ENCODE measurements around the gene FAM193A. TPM values are rescaled to one million over a fixed set of nuclear protein-coding genes. Genes with fewer than 3 reads are reported as not detected.

The FAM193A gene
- total RNA-seq, 4 donors from 2014 or later: 16.7 to 18.9 (median 18.0) TPM

- Histone ChIP-seq H3K4me1 (peaks cover 5 to 8% of the 10 kb centered on the region in 2 donors), H3K4me3 (no peak overlapping the region), H3K27ac (no peak overlapping the region), H3K9me3 (no peaks in the 10 kb centered on the region), H3K36me3 (no peaks in the 10 kb centered on the region), H3K27me3 (no peaks in the 10 kb centered on the region)
- TF ChIP-seq POLR2A (IDR thresholded peaks at IDR 0.05) (no peak), CTCF (IDR thresholded peaks at IDR 0.05 in 4 of 5, conservative IDR thresholded peaks at IDR 0.05 in 1 of 5) (no peak)
- DNase-seq (no peak), ATAC-seq (no peak)
- in situ Hi-C loops (cut with MboI; ENCODE audit: low sequenced_read_pairs in 4 of 4) (no loop called here), intact Hi-C loops (cut with DNase I; ENCODE audit: low total_unique reads) (no loop called here)
These were observed 14.7 kb downstream of the FAM193A start for GRCh38 chr4:2551118-2551517.

- no peaks in the 10 kb centered on the region for H3K36me3 ChIP-seq
- DNase-seq (no peak), ATAC-seq (no peak)
- H3K9me3 ChIP-seq: no peaks in the 10 kb centered on the region
- no peak overlapping the region for H3K27ac ChIP-seq
- no peaks in the 10 kb centered on the region for H3K27me3 ChIP-seq
- peaks cover 8 to 9% of the 10 kb centered on the region in 2 donors for H3K4me1 ChIP-seq
- no peak overlapping the region for H3K4me3 ChIP-seq
- intact Hi-C loops (cut with DNase I; ENCODE audit: low total_unique reads): no loop called here
- in situ Hi-C loops (cut with MboI; ENCODE audit: low sequenced_read_pairs in 4 of 4): no loop called here
- no peak for TF ChIP-seq CTCF (IDR thresholded peaks at IDR 0.05 in 4 of 5, conservative IDR thresholded peaks at IDR 0.05 in 1 of 5)
- TF ChIP-seq POLR2A (IDR thresholded peaks at IDR 0.05): no peak
These were observed 16.4 kb downstream of the FAM193A start for GRCh38 chr4:2552806-2553205.

GRCh38 chr4:2558301-2558700, 21.9 kb downstream of the FAM193A start:
- TF ChIP-seq POLR2A (IDR thresholded peaks at IDR 0.05) (no peak), CTCF (IDR thresholded peaks at IDR 0.05 in 4 of 5, conservative IDR thresholded peaks at IDR 0.05 in 1 of 5) (no peak)
- Histone ChIP-seq H3K36me3 (no peaks in the 10 kb centered on the region), H3K27me3 (no peaks in the 10 kb centered on the region), H3K27ac (no peak overlapping the region), H3K4me1 (peaks cover 13 to 31% of the 10 kb centered on the region in 2 donors), H3K9me3 (no peaks in the 10 kb centered on the region), H3K4me3 (no peak overlapping the region)
- no peak for ATAC-seq
- intact Hi-C loops (cut with DNase I; ENCODE audit: low total_unique reads): no loop called here
- in situ Hi-C loops (cut with MboI; ENCODE audit: low sequenced_read_pairs in 4 of 4): no loop called here
- DNase-seq: no peak

- Histone ChIP-seq H3K4me3 (no peak overlapping the region), H3K9me3 (no peaks in the 10 kb centered on the region), H3K36me3 (no peaks in the 10 kb centered on the region), H3K4me1 (peaks cover 7 to 26% of the 10 kb centered on the region in 2 donors), H3K27me3 (no peaks in the 10 kb centered on the region), H3K27ac (no peak overlapping the region)
- TF ChIP-seq POLR2A (IDR thresholded peaks at IDR 0.05): no peak
- no peak for TF ChIP-seq CTCF (IDR thresholded peaks at IDR 0.05 in 4 of 5, conservative IDR thresholded peaks at IDR 0.05 in 1 of 5)
- no peak for ATAC-seq
- intact Hi-C loops (cut with DNase I; ENCODE audit: low total_unique reads) (no loop called here), in situ Hi-C loops (cut with MboI; ENCODE audit: low sequenced_read_pairs in 4 of 4) (no loop called here)
- DNase-seq: no peak
These were observed 23.7 kb downstream of the FAM193A start for GRCh38 chr4:2560167-2560566.

- peaks cover 0 to 4% of the 10 kb centered on the region in 2 donors for H3K36me3 ChIP-seq
- H3K4me1 ChIP-seq: peaks cover 20 to 30% of the 10 kb centered on the region in 2 donors
- TF ChIP-seq POLR2A (IDR thresholded peaks at IDR 0.05) (no peak), CTCF (IDR thresholded peaks at IDR 0.05 in 4 of 5, conservative IDR thresholded peaks at IDR 0.05 in 1 of 5) (no peak)
- no peak for DNase-seq
- intact Hi-C loops (cut with DNase I; ENCODE audit: low total_unique reads): no loop called here
- no peaks in the 10 kb centered on the region for H3K27me3 ChIP-seq
- no peak overlapping the region for H3K4me3 ChIP-seq
- peak overlapping the region; percentile 40 to 57 (median 50) for H3K27ac ChIP-seq
- in situ Hi-C loops (cut with MboI; ENCODE audit: low sequenced_read_pairs in 4 of 4): no loop called here
- H3K9me3 ChIP-seq: no peaks in the 10 kb centered on the region
- peak; percentile 96 to 98 for ATAC-seq
These were observed 29.1 kb downstream of the FAM193A start for GRCh38 chr4:2565533-2565932.

Measured in gastrocnemius medialis (tissue), 4 donors.